HCT116 (cell line): ENCODE measurements around the gene GBP5. TPM values are rescaled to one million over a fixed set of nuclear protein-coding genes. Genes with fewer than 3 reads are reported as not detected.
"Not testable (repeated sequence)": the region's sequence is repeated elsewhere in the genome, so short reads cannot be mapped to it uniquely, and the experiment has no call there.

Experiments used
- ATAC-seq: fragments of 200-7000 bp; cut with Tn5 transposase; 2 replicates; pipeline ENCODE4 v1.9.1; 2020; ENCODE audit warnings: mild to moderate bottlenecking, moderate library complexity
- Bru-seq: library from RNA; stranded (reverse); fragments of 400-500 nt; gene quantifications from one replicate; lab custom pipeline; 2021; lab: Mats Ljungman, UMichigan
- BruChase-seq, 2 experiments: library from RNA; stranded (reverse); fragments of 400-500 nt; gene quantifications; one replicate each; lab custom pipeline; 2021; lab: Mats Ljungman, UMichigan
- BruUV-seq: library from RNA; stranded (reverse); fragments of 400-500 nt; replicated peaks from 2 replicates; lab custom pipeline; 2021; lab: Mats Ljungman, UMichigan
- CTCF ChIA-PET: fragments of 300-600 bp; sonication (Branson Sonifier 250); formaldehyde crosslinking; loops from one replicate; lab custom pipeline; 2021; ENCODE audit warnings: antibody characterized with exemption; lab: Charles Lee
- POLR2A ChIA-PET: fragments of 300-600, 350-600 bp; sonication (Branson Sonifier 250); formaldehyde crosslinking; loops from one replicate; lab custom pipeline; 2021; ENCODE audit warnings: antibody characterized with exemption; lab: Charles Lee
- RAD21 ChIA-PET, 2 experiments: fragments of 300-600 bp; sonication (Branson Sonifier 250); formaldehyde crosslinking; loops; one replicate each; lab custom pipeline; 2023; ENCODE audit warnings: low total read pairs in 2 of 2; ENCODE audit not compliant: uncharacterized antibody in 2 of 2, unreplicated experiment in 2 of 2, low non-redundant PET in 1 of 2; lab: Charles Lee
- DNase-seq: peaks from one replicate; pipeline ENCODE4 v3.0.0-alpha.2; 2010; ENCODE audit warnings: low read depth, low spot score
- H2AFZ ChIP-seq: fragments of 200-600 bp; shearing (Covaris generic), sonication (generic); 2 replicates; pipeline ENCODE4 v1.6.1; 2017; ENCODE audit warnings: low read depth, mixed run types, mixed read lengths, antibody characterized with exemption, low read length; ENCODE audit not compliant: poor library complexity, severe bottlenecking
- H3K27ac ChIP-seq: 2 replicates; pipeline ENCODE4 v1.5.1; 2012; ENCODE audit warnings: low read depth, low read length
- H3K27me3 ChIP-seq: fragments of 200-600 bp; sonication (generic); 2 replicates; pipeline ENCODE4 v1.6.1; 2016; ENCODE audit warnings: mixed run types, low read length, mixed read lengths; ENCODE audit not compliant: insufficient read depth
- H3K36me3 ChIP-seq, 2 experiments: fragments of 200-500 bp in 1 of 2; fragments of 200-600 bp in 1 of 2; sonication (Bioruptor generic) in 1 of 2; sonication (generic) in 1 of 2; 2 replicates each; pipeline versions ENCODE4 v1.5.1 to v1.6.1; 2014 to 2016; ENCODE audit warnings: low read length in 2 of 2, inconsistent platforms in 1 of 2, mixed read lengths in 1 of 2, mixed run types in 1 of 2; ENCODE audit not compliant: insufficient read depth in 2 of 2, control insufficient read depth in 1 of 2
- H3K4me1 ChIP-seq, 2 experiments: fragments of 200-600 bp in 1 of 2; sonication (generic) in 1 of 2; 2 replicates each; pipeline versions ENCODE4 v1.5.1 to v1.6.1; 2012 to 2017; ENCODE audit warnings: low read length in 2 of 2, inconsistent platforms in 1 of 2, mild to moderate bottlenecking in 1 of 2, mixed read lengths in 1 of 2, mixed run types in 1 of 2, moderate library complexity in 1 of 2; ENCODE audit not compliant: insufficient read depth in 2 of 2, control insufficient read depth in 1 of 2
- H3K4me2 ChIP-seq: fragments of 200-600 bp; sonication (generic); 2 replicates; pipeline ENCODE4 v1.6.1; 2017; ENCODE audit warnings: mixed run types, low read length, mixed read lengths
- H3K4me3 ChIP-seq, 2 experiments: fragments of 200-600 bp in 1 of 2; sonication (generic) in 1 of 2; replicated peaks in 1 of 2; 2 replicates each; pipeline ENCODE4 v1.5.1; 2011 to 2016; ENCODE audit warnings: low read length in 2 of 2, control low read depth in 1 of 2, low read depth in 1 of 2, mild to moderate bottlenecking in 1 of 2, mixed read lengths in 1 of 2, mixed run types in 1 of 2
- H3K79me2 ChIP-seq: fragments of 200-600 bp; sonication (generic); 2 replicates; pipeline ENCODE4 v1.6.1; 2017; ENCODE audit warnings: mild to moderate bottlenecking, mixed run types, low read length, moderate library complexity, mixed read lengths; ENCODE audit not compliant: insufficient read depth
- H3K9ac ChIP-seq: fragments of 200-600 bp; sonication (generic); 2 replicates; pipeline ENCODE4 v1.6.1; 2016; ENCODE audit warnings: low read length, mixed read lengths
- H3K9me2 ChIP-seq: fragments of 200-600 bp; sonication (generic), shearing (Covaris generic); 2 replicates; pipeline ENCODE4 v1.6.1; 2017; ENCODE audit warnings: mixed run types, mild to moderate bottlenecking, moderate library complexity; ENCODE audit not compliant: insufficient read depth
- H3K9me3 ChIP-seq, 2 experiments: fragments of 200-500 bp in 1 of 2; fragments of 200-600 bp in 1 of 2; sonication (Bioruptor generic) in 1 of 2; sonication (generic) in 1 of 2; 2 replicates each; pipeline ENCODE4 v1.6.1; 2014 to 2017; ENCODE audit warnings: low read length in 2 of 2, mixed read lengths in 2 of 2, inconsistent platforms in 1 of 2, low read depth in 1 of 2, mild to moderate bottlenecking in 1 of 2, mixed run types in 1 of 2, moderate library complexity in 1 of 2; ENCODE audit not compliant: control insufficient read depth in 1 of 2, insufficient read depth in 1 of 2
- H4K20me1 ChIP-seq: fragments of 200-600 bp; sonication (generic), shearing (Covaris generic); 2 replicates; pipeline ENCODE4 v1.6.1; 2017; ENCODE audit warnings: mixed run types, mild to moderate bottlenecking, moderate library complexity; ENCODE audit not compliant: insufficient read depth
- EGR1 ChIP-seq: IDR thresholded peaks from 2 replicates; pipeline ENCODE4 v1.6.1; 2012; ENCODE audit warnings: low read depth
- EZH2 ChIP-seq: fragments of 200-600 bp; sonication (generic); IDR thresholded peaks from 2 replicates; pipeline ENCODE4 v1.6.1; 2017; ENCODE audit warnings: antibody characterized with exemption, mixed run types
- EZH2phosphoT487 ChIP-seq: fragments of 200-600 bp; IDR thresholded peaks from 2 replicates; pipeline ENCODE4 v1.6.1; 2018; ENCODE audit warnings: antibody characterized with exemption, borderline replicate concordance
- JUND ChIP-seq: IDR thresholded peaks from 2 replicates; pipeline ENCODE4 v1.6.1; 2012
- POLR2A ChIP-seq: IDR thresholded peaks from 2 replicates; pipeline ENCODE4 v1.7.0; 2011; ENCODE audit warnings: borderline replicate concordance; ENCODE audit not compliant: insufficient read depth, insufficient read length; ENCODE audit errors: extremely low read depth
- POLR2AphosphoS5 ChIP-seq: IDR thresholded peaks from 2 replicates; pipeline ENCODE4 v1.6.1; 2011; ENCODE audit warnings: mild to moderate bottlenecking, low read depth, low read length, moderate library complexity
- RAD21 ChIP-seq: IDR thresholded peaks from 2 replicates; pipeline ENCODE4 v1.6.1; 2012; ENCODE audit warnings: low read depth, mild to moderate bottlenecking
- SP1 ChIP-seq: IDR thresholded peaks from 2 replicates; pipeline ENCODE4 v1.6.1; 2012; ENCODE audit warnings: low read depth
- SRF ChIP-seq: IDR thresholded peaks from 2 replicates; pipeline ENCODE4 v1.6.1; 2012; ENCODE audit warnings: low read depth
- ZFX ChIP-seq: fragments of 450-650 bp; IDR thresholded peaks from 2 replicates; pipeline ENCODE4 v1.6.1; 2017
- ZNF274 ChIP-seq: fragments of 200-500 bp; sonication (Bioruptor generic); IDR thresholded peaks from 2 replicates; pipeline ENCODE4 v1.6.1; 2014; ENCODE audit warnings: mild to moderate bottlenecking, low read depth, low read length, inconsistent platforms
- intact Hi-C: fragments of 100-400 bp; cut with micrococcal nuclease; formaldehyde crosslinking; loops from 2 replicates; pipeline ENCODE4 v1.10.0; 2022
- long read RNA-seq: library from polyadenylated mRNA; unstranded; transcript quantifications from one replicate; pipeline ENCODE4 v2.0.0, GENCODE V29; 2021; ENCODE audit not compliant: unreplicated experiment
- polyA plus RNA-seq: library from polyadenylated mRNA; unstranded; fragments of >200 nt; gene quantifications from 2 replicates; pipeline ENCODE4 v1.2.1, GENCODE V29; 2012; ENCODE audit warnings: missing spikeins
- total RNA-seq: library from RNA; stranded (reverse); gene quantifications from one replicate; pipeline ENCODE4 v1.2.1, GENCODE V29; 2021; ENCODE audit not compliant: unreplicated experiment
- TF ChIP-seq, protein P1 (sequence below): IDR thresholded peaks from 2 replicates; pipeline ENCODE4 v1.6.1; 2011; ENCODE audit warnings: mild to moderate bottlenecking, low read length, moderate library complexity; ENCODE audit not compliant: insufficient replicate concordance; ENCODE audit errors: extremely low read depth
- TF ChIP-seq, protein P2 (sequence below), 3 experiments: fragments of 200-600 bp in 1 of 3; sonication (generic) in 1 of 3; IDR thresholded peaks in 2 of 3; conservative IDR thresholded peaks in 1 of 3; 2 replicates each; pipeline ENCODE4 v1.5.1; 2012 to 2017; ENCODE audit warnings: low read depth in 2 of 3, low read length in 2 of 3, antibody characterized with exemption in 1 of 3, borderline replicate concordance in 1 of 3, control low read depth in 1 of 3, mild to moderate bottlenecking in 1 of 3, mixed read lengths in 1 of 3, mixed run types in 1 of 3, moderate library complexity in 1 of 3; ENCODE audit not compliant: insufficient read depth in 1 of 3

The GBP5 gene, protein sequence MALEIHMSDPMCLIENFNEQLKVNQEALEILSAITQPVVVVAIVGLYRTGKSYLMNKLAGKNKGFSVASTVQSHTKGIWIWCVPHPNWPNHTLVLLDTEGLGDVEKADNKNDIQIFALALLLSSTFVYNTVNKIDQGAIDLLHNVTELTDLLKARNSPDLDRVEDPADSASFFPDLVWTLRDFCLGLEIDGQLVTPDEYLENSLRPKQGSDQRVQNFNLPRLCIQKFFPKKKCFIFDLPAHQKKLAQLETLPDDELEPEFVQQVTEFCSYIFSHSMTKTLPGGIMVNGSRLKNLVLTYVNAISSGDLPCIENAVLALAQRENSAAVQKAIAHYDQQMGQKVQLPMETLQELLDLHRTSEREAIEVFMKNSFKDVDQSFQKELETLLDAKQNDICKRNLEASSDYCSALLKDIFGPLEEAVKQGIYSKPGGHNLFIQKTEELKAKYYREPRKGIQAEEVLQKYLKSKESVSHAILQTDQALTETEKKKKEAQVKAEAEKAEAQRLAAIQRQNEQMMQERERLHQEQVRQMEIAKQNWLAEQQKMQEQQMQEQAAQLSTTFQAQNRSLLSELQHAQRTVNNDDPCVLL
- total RNA-seq (0.17 TPM), Bru-seq, nascent RNA (percentile 7 among the genes with signal in this experiment), BruChase-seq, experiment 1, labeled RNA remaining after a 6-hour chase (not detected), BruChase-seq, experiment 2, labeled RNA remaining after a 2-hour chase (percentile 11 among the genes with signal in this experiment)
- polyA plus RNA-seq, result 0.07 and 0.16 TPM in 2 replicates
- long read RNA-seq, result 0 reads

DNA sequence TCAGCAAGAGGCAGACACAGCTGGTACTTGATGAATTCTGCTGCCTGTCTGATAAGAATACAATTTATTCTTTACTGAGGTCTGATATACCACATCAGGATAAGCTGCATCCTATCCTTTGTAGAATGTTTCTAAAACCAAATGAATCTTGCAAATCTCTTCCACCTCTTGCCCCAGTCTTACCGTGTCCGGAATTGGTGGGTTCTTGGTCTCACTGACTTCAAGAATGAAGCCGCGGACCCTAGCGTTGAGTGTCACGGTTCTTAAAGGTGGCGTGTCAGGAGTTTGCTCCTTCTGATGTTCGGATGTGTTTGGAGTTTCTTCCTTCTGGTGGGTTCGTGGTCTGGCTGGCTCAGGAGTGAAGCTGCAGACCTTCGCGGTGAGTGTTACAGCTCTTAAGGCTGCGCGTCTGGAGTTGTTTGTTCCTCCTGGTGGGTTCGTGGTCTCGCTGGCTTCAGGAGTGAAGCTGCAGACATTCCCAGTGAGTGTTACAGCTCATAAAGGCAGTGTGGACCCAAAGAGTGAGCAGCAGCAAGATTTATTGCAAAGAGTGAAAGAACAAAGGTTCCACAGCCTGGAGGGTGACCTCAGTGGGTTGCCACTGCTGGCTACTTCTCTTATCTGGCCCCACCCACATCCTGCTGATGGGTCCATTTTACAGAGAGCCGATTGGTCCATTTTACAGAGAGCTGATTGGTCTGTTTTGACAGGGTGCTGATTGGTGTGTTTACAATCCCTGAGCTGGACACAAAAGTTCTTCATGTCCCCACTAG lies at the start of gene GBP5:
Gene GBP5 (minus strand): TSS at position 592 of the 773 bp plus-strand sequence. CDS start 3,305 bp downstream, outside the sequence.
- H3K79me2 ChIP-seq, H3K4me2 ChIP-seq, DNase-seq, H3K36me3 ChIP-seq, H3K9me2 ChIP-seq, H3K4me1 ChIP-seq, H3K27me3 ChIP-seq, RAD21 ChIA-PET, H3K9me3 ChIP-seq, intact Hi-C loops, H2AFZ ChIP-seq, H3K27ac ChIP-seq, ATAC-seq, POLR2A ChIA-PET, H3K9ac ChIP-seq, BruUV-seq, H3K4me3 ChIP-seq, CTCF ChIA-PET, H4K20me1 ChIP-seq: not testable (repeated sequence)

DNA sequence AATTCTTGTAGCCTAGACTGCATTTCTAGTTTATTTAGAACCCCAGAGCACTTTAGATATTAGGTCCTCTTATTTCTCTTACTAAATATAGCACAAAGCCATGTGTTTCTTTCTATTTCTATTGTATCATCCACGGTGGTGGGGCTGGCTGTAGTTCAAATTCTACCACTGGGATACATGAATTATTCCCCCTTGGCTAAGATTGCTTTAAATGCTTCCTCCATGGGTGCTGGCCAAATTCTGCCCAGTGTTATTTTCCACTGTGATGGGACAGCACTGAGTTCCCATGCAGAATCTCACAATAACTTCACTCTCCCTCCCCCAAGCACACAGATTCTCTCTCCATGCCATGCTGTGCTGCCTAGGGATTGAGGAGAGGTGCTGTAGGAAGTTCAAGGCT lies 49.7 kb upstream of the GBP5 start:
- H3K27me3 ChIP-seq, result no peaks in the 10 kb centered on the region
- H3K27ac ChIP-seq, result no peak overlapping the region
- no peaks in the 10 kb centered on the region for H3K9me2 ChIP-seq
- H3K79me2 ChIP-seq, result no peaks in the 10 kb centered on the region
- no peaks in the 10 kb centered on the region for H4K20me1 ChIP-seq
- intact Hi-C loops, result no loop called here
- CTCF ChIA-PET, result no interaction called here
- no peaks in the 10 kb centered on the region for H3K9me3 ChIP-seq
- no peaks in the 10 kb centered on the region for H3K36me3 ChIP-seq
- BruUV-seq, result no TSS peak
- no peak overlapping the region for H3K4me2 ChIP-seq
- POLR2A ChIA-PET, result no interaction called here
- H3K4me3 ChIP-seq, result no peak overlapping the region
- no peaks in the 10 kb centered on the region for H3K4me1 ChIP-seq
- DNase-seq (no peak), ATAC-seq (no peak)
- H2AFZ ChIP-seq, result no peak overlapping the region
- no peak overlapping the region for H3K9ac ChIP-seq
- RAD21 ChIA-PET, result no interaction called here
- TF ChIP-seq, protein P1, sequence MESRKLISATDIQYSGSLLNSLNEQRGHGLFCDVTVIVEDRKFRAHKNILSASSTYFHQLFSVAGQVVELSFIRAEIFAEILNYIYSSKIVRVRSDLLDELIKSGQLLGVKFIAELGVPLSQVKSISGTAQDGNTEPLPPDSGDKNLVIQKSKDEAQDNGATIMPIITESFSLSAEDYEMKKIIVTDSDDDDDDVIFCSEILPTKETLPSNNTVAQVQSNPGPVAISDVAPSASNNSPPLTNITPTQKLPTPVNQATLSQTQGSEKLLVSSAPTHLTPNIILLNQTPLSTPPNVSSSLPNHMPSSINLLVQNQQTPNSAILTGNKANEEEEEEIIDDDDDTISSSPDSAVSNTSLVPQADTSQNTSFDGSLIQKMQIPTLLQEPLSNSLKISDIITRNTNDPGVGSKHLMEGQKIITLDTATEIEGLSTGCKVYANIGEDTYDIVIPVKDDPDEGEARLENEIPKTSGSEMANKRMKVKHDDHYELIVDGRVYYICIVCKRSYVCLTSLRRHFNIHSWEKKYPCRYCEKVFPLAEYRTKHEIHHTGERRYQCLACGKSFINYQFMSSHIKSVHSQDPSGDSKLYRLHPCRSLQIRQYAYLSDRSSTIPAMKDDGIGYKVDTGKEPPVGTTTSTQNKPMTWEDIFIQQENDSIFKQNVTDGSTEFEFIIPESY, result no peak
- no peak for TF ChIP-seq POLR2AphosphoS5
- TF ChIP-seq ZNF274, result no peak
- TF ChIP-seq EGR1, result no peak
- TF ChIP-seq POLR2A, result no peak
- TF ChIP-seq JUND, result no peak
- TF ChIP-seq RAD21, result no peak
- no peak for TF ChIP-seq ZFX
- no peak for TF ChIP-seq EZH2
- TF ChIP-seq SRF, result no peak
- TF ChIP-seq, protein P2, sequence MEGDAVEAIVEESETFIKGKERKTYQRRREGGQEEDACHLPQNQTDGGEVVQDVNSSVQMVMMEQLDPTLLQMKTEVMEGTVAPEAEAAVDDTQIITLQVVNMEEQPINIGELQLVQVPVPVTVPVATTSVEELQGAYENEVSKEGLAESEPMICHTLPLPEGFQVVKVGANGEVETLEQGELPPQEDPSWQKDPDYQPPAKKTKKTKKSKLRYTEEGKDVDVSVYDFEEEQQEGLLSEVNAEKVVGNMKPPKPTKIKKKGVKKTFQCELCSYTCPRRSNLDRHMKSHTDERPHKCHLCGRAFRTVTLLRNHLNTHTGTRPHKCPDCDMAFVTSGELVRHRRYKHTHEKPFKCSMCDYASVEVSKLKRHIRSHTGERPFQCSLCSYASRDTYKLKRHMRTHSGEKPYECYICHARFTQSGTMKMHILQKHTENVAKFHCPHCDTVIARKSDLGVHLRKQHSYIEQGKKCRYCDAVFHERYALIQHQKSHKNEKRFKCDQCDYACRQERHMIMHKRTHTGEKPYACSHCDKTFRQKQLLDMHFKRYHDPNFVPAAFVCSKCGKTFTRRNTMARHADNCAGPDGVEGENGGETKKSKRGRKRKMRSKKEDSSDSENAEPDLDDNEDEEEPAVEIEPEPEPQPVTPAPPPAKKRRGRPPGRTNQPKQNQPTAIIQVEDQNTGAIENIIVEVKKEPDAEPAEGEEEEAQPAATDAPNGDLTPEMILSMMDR (IDR thresholded peaks at IDR 0.05 in 2 of 3, conservative IDR thresholded peaks at IDR 0.05 in 1 of 3; ENCODE audit: borderline replicate concordance in 1 of 3, insufficient read depth in 1 of 3, low read depth in 2 of 3, low read length in 2 of 3), result no peak
- TF ChIP-seq SP1, result no peak
- no peak for TF ChIP-seq EZH2phosphoT487
